ENCODE results near the gene GRM8.

Gene GRM8

DNA sequence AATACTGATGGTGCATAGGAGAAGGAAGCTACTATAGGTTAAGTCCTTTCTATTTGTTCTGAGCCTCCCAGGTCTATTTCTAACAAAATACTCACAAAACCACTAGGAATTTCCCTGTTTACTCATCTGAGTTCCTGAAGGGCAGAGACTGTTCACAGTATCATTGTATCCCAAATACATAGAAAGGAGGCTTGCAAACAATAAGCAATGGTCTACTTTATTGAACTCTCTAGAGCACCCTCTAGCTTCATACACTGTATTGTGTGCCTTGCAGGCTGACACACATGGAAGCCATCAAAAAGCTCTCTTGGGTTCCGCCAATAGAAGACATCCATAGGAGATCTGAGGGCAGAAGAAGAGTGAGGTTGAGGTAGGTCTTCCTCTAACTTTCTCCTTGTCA is 826.1 kb downstream of the GRM8 start:
- DNase-seq (ENCODE audit: low read depth), result no peak

- no peak for DNase-seq (ENCODE audit: low read depth)
Observed at GRCh38 chr7:126424985-126425384, 827.8 kb downstream of the GRM8 start.

DNA sequence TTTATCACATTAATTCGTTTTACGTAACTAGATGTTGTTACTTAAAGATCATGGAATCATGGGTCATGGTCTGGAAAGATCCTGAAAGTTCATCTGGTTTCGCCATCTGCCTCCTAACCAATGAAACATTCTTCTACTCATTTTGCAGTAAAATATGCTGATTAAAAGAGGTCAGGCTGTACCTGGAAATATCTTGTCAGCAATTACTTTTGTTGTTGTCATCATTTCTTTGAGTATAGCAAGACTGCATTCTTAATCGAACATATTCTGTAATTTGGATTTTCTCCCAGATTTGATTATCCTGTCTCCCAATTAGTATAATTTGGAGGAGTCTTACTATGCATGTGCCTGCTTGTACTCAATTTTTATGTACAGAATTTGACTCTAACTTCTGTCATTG is 833.7 kb downstream of the GRM8 start:
- DNase-seq (ENCODE audit: low read depth), result no peak

DNA sequence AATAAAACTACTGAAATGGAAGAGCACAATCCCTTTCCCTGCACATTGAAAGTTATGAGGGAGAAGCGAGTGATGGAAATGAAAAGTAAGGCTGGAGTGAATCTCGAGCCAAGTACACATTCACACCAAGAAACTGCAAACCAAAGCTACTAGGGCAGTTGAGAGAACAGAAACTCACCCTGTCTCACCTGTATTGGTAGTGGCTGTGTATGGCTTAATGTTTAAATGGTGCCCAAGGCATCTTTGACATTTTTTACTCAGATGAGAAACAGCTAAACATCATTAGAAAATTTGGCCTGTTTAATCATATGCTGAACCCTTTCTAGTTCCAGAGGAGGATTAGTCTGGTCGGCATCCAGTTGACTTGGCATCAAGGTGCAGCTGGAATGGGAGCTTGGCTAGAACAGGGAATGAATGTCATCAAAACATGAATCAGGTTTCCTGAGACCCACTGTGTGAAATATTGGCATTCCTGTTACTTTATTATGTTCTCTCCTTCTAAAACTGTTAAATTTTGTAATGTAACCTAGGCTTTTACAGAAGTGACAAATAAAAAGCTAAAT is 840.8 kb downstream of the GRM8 start:
- no peak for DNase-seq (ENCODE audit: low read depth)

DNA sequence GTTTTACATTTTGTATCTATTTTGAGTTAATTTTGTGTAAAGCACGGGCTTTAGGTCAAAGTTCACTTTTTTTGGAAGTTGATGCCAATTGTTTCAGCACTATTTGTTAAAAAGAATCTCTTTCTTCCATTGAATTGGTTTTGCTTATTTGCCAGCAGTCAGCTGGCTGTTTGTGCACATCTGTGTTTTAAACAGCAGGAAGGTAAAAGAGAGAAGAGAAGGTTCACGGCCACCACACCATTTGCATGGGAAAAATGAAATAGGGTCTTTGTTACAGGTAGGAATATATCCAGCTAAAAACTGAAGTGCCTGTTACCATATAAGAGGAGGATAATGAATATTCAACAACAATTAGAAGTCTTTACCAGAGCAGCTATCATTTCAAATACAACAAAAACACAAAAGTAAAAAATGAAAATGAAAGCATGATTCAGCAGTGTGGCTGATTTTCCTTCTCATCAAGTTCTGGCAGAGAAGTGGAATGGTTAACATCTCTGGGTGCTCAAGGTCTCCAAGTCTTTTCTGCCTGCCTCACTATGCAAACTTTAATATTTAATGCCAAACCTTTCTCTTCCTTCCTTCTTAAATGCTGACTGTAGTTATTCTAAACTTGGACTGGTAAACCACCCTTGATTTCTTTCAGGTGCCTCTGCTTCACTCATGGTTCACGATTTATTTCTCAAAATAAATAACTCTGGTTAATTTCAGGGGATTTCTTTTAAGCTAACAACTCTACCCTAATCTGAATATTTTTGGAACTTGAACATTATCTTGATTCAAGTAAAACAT is 841.5 kb downstream of the GRM8 start:
- no peak for DNase-seq (ENCODE audit: low read depth)

GRCh38 chr7:126403040-126403439 is 849.7 kb downstream of the GRM8 start:
- DNase-seq (ENCODE audit: low read depth), result no peak

DNA sequence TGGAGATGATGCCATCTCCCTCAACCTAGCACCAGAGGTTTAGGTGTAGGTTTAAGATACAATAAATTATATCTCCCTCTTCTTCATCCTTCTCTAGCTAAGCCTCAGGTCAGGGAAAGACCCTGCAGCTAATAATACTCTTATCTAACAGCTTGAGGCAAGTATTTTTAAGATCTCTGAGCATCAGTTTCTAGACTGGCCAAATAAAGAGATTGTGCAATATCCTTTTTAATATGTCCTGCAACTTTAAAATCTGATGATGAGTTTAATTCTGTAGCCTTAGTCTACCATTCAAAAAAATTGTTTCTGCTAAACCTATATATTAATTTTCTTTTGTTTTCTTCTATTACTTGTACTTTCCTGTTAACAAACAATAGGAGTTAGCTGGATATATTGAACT is 850.8 kb downstream of the GRM8 start:
- DNase-seq (ENCODE audit: low read depth), result no peak

DNA sequence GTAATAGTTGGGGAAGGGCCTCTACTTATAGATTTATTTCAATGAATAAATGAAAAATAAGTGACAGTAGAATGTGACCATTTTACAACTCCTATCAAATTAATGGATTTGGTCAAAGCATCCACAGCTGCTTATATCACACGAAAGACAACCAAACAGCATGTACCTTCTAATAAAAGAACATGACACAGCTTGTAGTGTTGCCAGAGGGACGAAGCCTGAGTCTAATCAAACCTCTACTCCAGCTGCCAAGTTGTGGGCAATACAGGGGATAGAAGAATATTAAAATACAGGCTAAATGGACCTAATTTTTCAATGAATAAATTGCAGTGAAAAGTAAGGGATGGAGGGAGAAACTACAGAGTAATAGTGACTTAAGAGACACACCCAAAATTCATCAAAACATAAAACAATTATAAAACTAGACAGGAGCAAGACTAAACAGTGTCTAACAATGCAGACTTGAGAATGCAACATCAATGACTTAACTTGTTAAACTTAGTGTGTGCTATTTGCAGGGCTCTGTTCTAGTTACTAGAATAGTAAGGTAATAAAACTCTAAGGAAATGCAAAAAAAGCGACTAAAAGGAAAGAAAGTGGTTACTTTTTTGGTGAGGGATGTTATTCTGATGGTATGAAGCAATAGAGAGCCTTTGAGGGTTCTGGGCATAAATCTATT is 853.8 kb downstream of the GRM8 start:
- DNase-seq (ENCODE audit: low read depth), result no peak

DNA sequence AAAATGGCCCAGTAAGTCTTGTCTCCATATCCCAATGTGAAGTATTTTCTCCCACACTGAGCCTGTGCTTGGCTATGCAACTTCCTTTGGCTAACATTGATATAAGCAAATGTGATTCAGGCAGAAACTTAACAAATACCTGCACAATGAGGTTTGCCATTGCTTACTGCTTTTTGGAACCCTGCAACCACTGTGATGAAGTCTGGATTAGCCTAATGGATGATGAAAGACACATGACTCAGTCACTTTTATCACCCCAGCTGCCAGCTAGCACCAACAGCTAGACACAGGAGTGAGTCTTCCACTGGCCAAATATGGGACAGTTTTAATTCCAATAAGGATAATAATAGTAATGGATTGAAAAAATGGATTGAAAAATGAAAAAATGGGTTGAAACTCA is 854.5 kb downstream of the GRM8 start:
- no peak for DNase-seq (ENCODE audit: low read depth)

DNA sequence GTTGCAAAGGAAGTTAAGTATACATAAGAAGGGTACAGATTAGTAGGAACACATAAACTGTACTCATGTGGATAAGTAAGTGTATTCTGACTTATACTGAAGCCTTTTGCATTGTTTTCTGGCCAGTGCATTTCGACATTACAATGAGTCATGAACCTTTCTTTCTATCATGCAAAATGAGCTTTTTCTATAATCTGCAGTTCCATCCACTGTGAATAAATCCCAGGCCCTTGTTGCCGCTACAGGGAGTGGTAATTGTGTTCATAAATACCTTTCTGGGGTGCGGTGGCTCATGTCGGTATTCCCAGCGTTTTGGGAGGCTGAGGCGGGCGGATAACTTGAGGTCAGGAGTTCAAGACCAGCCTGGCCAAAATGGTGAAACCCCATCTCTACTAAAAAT is 858.3 kb downstream of the GRM8 start:
- DNase-seq (ENCODE audit: low read depth), result no peak
